Caco-2 (cell line): ENCODE data around the gene SLC45A2. TPM values are rescaled to one million over a fixed set of nuclear protein-coding genes. Genes with fewer than 3 reads are reported as not detected.

Experiments
- BruUV-seq: library from RNA; stranded (reverse); fragments of 400-500 nt; replicated peaks from 2 replicates; lab custom pipeline; 2021; lab: Mats Ljungman, UMichigan
- CTCF ChIA-PET: fragments of 300-600 bp; sonication (Branson Sonifier 250); formaldehyde crosslinking; loops from one replicate; lab custom pipeline; 2022; ENCODE audit warnings: antibody characterized with exemption; lab: Charles Lee
- POLR2A ChIA-PET: fragments of 300-600 bp; sonication (Branson Sonifier 250); formaldehyde crosslinking; loops from one replicate; lab custom pipeline; 2022; ENCODE audit warnings: antibody characterized with exemption; lab: Charles Lee
- DNase-seq, 2 experiments: peaks; one replicate each; pipeline versions ENCODE4 v3.0.0 to v3.0.0-alpha.2; 2020 to 2022
- H3K27me3 ChIP-seq: replicated peaks from 2 replicates; pipeline ENCODE4 v1.6.0; 2011; ENCODE audit warnings: low read length; ENCODE audit not compliant: control insufficient read depth, insufficient read depth
- H3K36me3 ChIP-seq: 2 replicates; pipeline ENCODE4 v1.5.1; 2011; ENCODE audit warnings: low read length; ENCODE audit not compliant: control insufficient read depth, insufficient read depth
- H3K4me1 ChIP-seq: fragments of 250-450 bp; sonication (Bioruptor Pico); 2 replicates; pipeline ENCODE4 v1.5.1; 2020; ENCODE audit warnings: mild to moderate bottlenecking
- H3K4me3 ChIP-seq: 2 replicates; pipeline ENCODE4 v1.5.1; 2011; ENCODE audit warnings: low read depth, mild to moderate bottlenecking, control low read depth, low read length
- H3K9me3 ChIP-seq: fragments of 250-450 bp; sonication (Bioruptor Pico); 2 replicates; pipeline ENCODE4 v1.5.1; 2020; ENCODE audit warnings: mild to moderate bottlenecking, moderate library complexity
- H3K27ac Mint-ChIP-seq: one replicate; pipeline ENCODE4 v1.8.0; 2022; ENCODE audit warnings: mixed read lengths; ENCODE audit not compliant: unreplicated experiment
- H3K27me3 Mint-ChIP-seq: one replicate; pipeline ENCODE4 v1.8.0; 2022; ENCODE audit warnings: mixed read lengths; ENCODE audit not compliant: insufficient read depth, unreplicated experiment
- H3K36me3 Mint-ChIP-seq: one replicate; pipeline ENCODE4 v1.8.0; 2022; ENCODE audit warnings: mild to moderate bottlenecking, mixed read lengths; ENCODE audit not compliant: insufficient read depth, unreplicated experiment
- H3K4me1 Mint-ChIP-seq: one replicate; pipeline ENCODE4 v1.8.0; 2022; ENCODE audit warnings: low read depth, mixed read lengths; ENCODE audit not compliant: unreplicated experiment
- H3K4me3 Mint-ChIP-seq: one replicate; pipeline ENCODE4 v1.8.0; 2022; ENCODE audit warnings: mild to moderate bottlenecking, moderate library complexity, mixed read lengths; ENCODE audit not compliant: unreplicated experiment
- H3K9me3 Mint-ChIP-seq: one replicate; pipeline ENCODE4 v1.8.0; 2022; ENCODE audit warnings: mixed read lengths; ENCODE audit not compliant: unreplicated experiment
- CTCF ChIP-seq, 2 experiments: fragments of 200-600 bp in 1 of 2; IDR thresholded peaks; 1 replicate in 1 of 2; 2 replicates in 1 of 2; pipeline versions ENCODE4 v1.5.1 to v1.8.0; 2011 to 2022; ENCODE audit warnings: antibody characterized with exemption in 1 of 2, control low read depth in 1 of 2, inconsistent platforms in 1 of 2, low read depth in 1 of 2, low read length in 1 of 2, mild to moderate bottlenecking in 1 of 2, moderate library complexity in 1 of 2; ENCODE audit not compliant: insufficient read depth in 1 of 2, severe bottlenecking in 1 of 2, unreplicated experiment in 1 of 2
- intact Hi-C: fragments of 100-400 bp; cut with micrococcal nuclease; formaldehyde crosslinking; loops from one replicate; pipeline ENCODE4 v1.10.0; 2022; ENCODE audit not compliant: unreplicated experiment
- total RNA-seq: library from RNA; stranded (reverse); gene quantifications from 2 replicates; pipeline ENCODE4 v1.2.3, GENCODE V29; 2022

The SLC45A2 gene
- total RNA-seq, 1 experiment from 2014 or later = 0.91 TPM

- Mint-ChIP-seq H3K27ac (no peak overlapping the region), H3K36me3 (no peaks in the 10 kb centered on the region), H3K9me3 (no peaks in the 10 kb centered on the region), H3K27me3 (no peaks in the 10 kb centered on the region), H3K4me1 (peaks cover 6% of the 10 kb centered on the region), H3K4me3 (no peak overlapping the region)
- Histone ChIP-seq H3K27me3 (no peaks in the 10 kb centered on the region), H3K9me3 (no peaks in the 10 kb centered on the region), H3K36me3 (no peaks in the 10 kb centered on the region), H3K4me3 (no peak overlapping the region), H3K4me1 (peaks cover 3% of the 10 kb centered on the region; the same call in 1 of the 2 replicates)
- DNase-seq = no peak
- CTCF ChIA-PET = no interaction called here
- intact Hi-C loops = no loop called here
- POLR2A ChIA-PET = no interaction called here
- BruUV-seq = no TSS peak
- no peak for TF ChIP-seq CTCF (IDR thresholded peaks at IDR 0.05; ENCODE audit: insufficient read depth in 1 of 2, low read depth in 1 of 2, low read length in 1 of 2, severe bottlenecking in 1 of 2, unreplicated experiment in 1 of 2)
These were observed 17.7 kb downstream of the SLC45A2 start for GRCh38 chr5:33966805-33967204.

GRCh38 chr5:33964132-33964700 lies 20.3 kb downstream of the SLC45A2 start:
- H3K4me3 ChIP-seq = no peak overlapping the region
- no peaks in the 10 kb centered on the region for H3K36me3 Mint-ChIP-seq
- peaks cover 8% of the 10 kb centered on the region for H3K27me3 Mint-ChIP-seq
- no peaks in the 10 kb centered on the region for H3K4me1 ChIP-seq
- intact Hi-C loops = no loop called here
- H3K36me3 ChIP-seq = no peaks in the 10 kb centered on the region
- no peak for DNase-seq
- H3K27me3 ChIP-seq = no peaks in the 10 kb centered on the region
- TF ChIP-seq CTCF (IDR thresholded peaks at IDR 0.05; ENCODE audit: insufficient read depth in 1 of 2, low read depth in 1 of 2, low read length in 1 of 2, severe bottlenecking in 1 of 2, unreplicated experiment in 1 of 2) = no peak
- H3K9me3 ChIP-seq = no peaks in the 10 kb centered on the region
- POLR2A ChIA-PET = no interaction called here
- H3K27ac Mint-ChIP-seq = no peak overlapping the region
- peaks cover under 1% of the 10 kb centered on the region for H3K4me1 Mint-ChIP-seq
- no peak overlapping the region for H3K4me3 Mint-ChIP-seq
- CTCF ChIA-PET = no interaction called here
- no peaks in the 10 kb centered on the region for H3K9me3 Mint-ChIP-seq
- no TSS peak for BruUV-seq

GRCh38 chr5:33958176-33958575 lies 26.3 kb downstream of the SLC45A2 start:
- no peaks in the 10 kb centered on the region for H3K4me1 Mint-ChIP-seq
- POLR2A ChIA-PET = no interaction called here
- Histone ChIP-seq H3K4me3 (no peak overlapping the region), H3K4me1 (no peaks in the 10 kb centered on the region), H3K9me3 (0 out of 2 replicates have a peak, but pooled peaks cover 3% of the 10 kb centered on the region), H3K36me3 (no peaks in the 10 kb centered on the region), H3K27me3 (no peaks in the 10 kb centered on the region)
- no peak overlapping the region for H3K27ac Mint-ChIP-seq
- no TSS peak for BruUV-seq
- no peak overlapping the region for H3K4me3 Mint-ChIP-seq
- H3K9me3 Mint-ChIP-seq = no peaks in the 10 kb centered on the region
- no peaks in the 10 kb centered on the region for H3K36me3 Mint-ChIP-seq
- CTCF ChIA-PET = no interaction called here
- peaks cover 15% of the 10 kb centered on the region for H3K27me3 Mint-ChIP-seq
- DNase-seq = no peak
- intact Hi-C loops = no loop called here
- no peak for TF ChIP-seq CTCF (IDR thresholded peaks at IDR 0.05; ENCODE audit: insufficient read depth in 1 of 2, low read depth in 1 of 2, low read length in 1 of 2, severe bottlenecking in 1 of 2, unreplicated experiment in 1 of 2)
